MCF 10A (cell line): Measurements from ENCODE around the gene BLTP3A. TPM values are rescaled to one million over a fixed set of nuclear protein-coding genes. Genes with fewer than 3 reads are reported as not detected.

Source experiments
- BruUV-seq: library from RNA; stranded (reverse); fragments of 400-500 nt; replicated peaks from 2 replicates; lab custom pipeline; 2021; lab: Mats Ljungman, UMichigan
- CTCF ChIA-PET: fragments of 300-600 bp; sonication (Branson Sonifier 250); formaldehyde crosslinking; extraction: SDS; loops from one replicate; lab custom pipeline; 2021; ENCODE audit warnings: antibody characterized with exemption, inconsistent platforms; lab: Yijun Ruan, JAX
- POLR2A ChIA-PET: fragments of 300-600, 350-650 bp; sonication (Branson Sonifier 250); formaldehyde crosslinking; extraction: SDS; loops from one replicate; lab custom pipeline; 2020; ENCODE audit warnings: antibody characterized with exemption, inconsistent platforms; lab: Yijun Ruan, JAX
- DNase-seq: peaks from one replicate; pipeline ENCODE4 v3.0.0-alpha.2; 2018; ENCODE audit not compliant: unreplicated experiment
- H3K27ac Mint-ChIP-seq: one replicate; pipeline ENCODE4 v1.8.0; 2022; ENCODE audit warnings: mild to moderate bottlenecking, low read depth, mixed read lengths; ENCODE audit not compliant: unreplicated experiment
- H3K27me3 Mint-ChIP-seq: one replicate; pipeline ENCODE4 v1.8.0; 2022; ENCODE audit warnings: mixed read lengths; ENCODE audit not compliant: insufficient read depth, unreplicated experiment
- H3K36me3 Mint-ChIP-seq: one replicate; pipeline ENCODE4 v1.8.0; 2022; ENCODE audit warnings: mild to moderate bottlenecking, moderate library complexity, mixed read lengths; ENCODE audit not compliant: insufficient read depth, unreplicated experiment
- H3K4me1 Mint-ChIP-seq: one replicate; pipeline ENCODE4 v1.8.0; 2022; ENCODE audit warnings: mixed read lengths; ENCODE audit not compliant: insufficient read depth, unreplicated experiment
- H3K4me3 Mint-ChIP-seq: one replicate; pipeline ENCODE4 v1.8.0; 2022; ENCODE audit warnings: mild to moderate bottlenecking, moderate library complexity, mixed read lengths; ENCODE audit not compliant: unreplicated experiment
- H3K9me3 Mint-ChIP-seq: one replicate; pipeline ENCODE4 v1.8.0; 2022; ENCODE audit warnings: mixed read lengths; ENCODE audit not compliant: unreplicated experiment
- CTCF ChIP-seq: fragments of 200-600 bp; IDR thresholded peaks from one replicate; pipeline ENCODE4 v1.8.0; 2022; ENCODE audit warnings: antibody characterized with exemption, mild to moderate bottlenecking; ENCODE audit not compliant: unreplicated experiment
- intact Hi-C: fragments of 100-400 bp; cut with micrococcal nuclease; formaldehyde crosslinking; loops from 2 replicates; pipeline ENCODE4 v1.14.1; 2022
- total RNA-seq: library from RNA; stranded (reverse); gene quantifications from 2 replicates; pipeline ENCODE4 v1.2.3, GENCODE V29; 2022

Gene BLTP3A
- total RNA-seq, 1 experiment from 2014 or later: 25.4 TPM

- H3K36me3 Mint-ChIP-seq: no peaks in the 10 kb centered on the region
- DNase-seq: peak; percentile 18
- ChIA-PET POLR2A (interaction anchor here (0.6 to 1.9 kb wide), 7 partner anchors 11 to 166 kb away, joined by 3 to 9 read pairs (median 5); partner anchors contain the start of genes ANKS1A, BLTP3A and SNRPC), CTCF (interaction anchor here (0.6 to 0.9 kb wide), 2 partner anchors 55 to 549 kb away, joined by 3 read pairs; no protein-coding TSS in a partner anchor)
- no peak overlapping the region for H3K27ac Mint-ChIP-seq
- no peak overlapping the region for H3K4me3 Mint-ChIP-seq
- TF ChIP-seq CTCF: no peak
- BruUV-seq: no TSS peak
- no peaks in the 10 kb centered on the region for H3K27me3 Mint-ChIP-seq
- H3K9me3 Mint-ChIP-seq: no peaks in the 10 kb centered on the region
- intact Hi-C loops: no loop called here
- H3K4me1 Mint-ChIP-seq: peaks cover 10% of the 10 kb centered on the region
These were observed 46.4 kb upstream of the BLTP3A start for GRCh38 chr6:34745277-34746103.

- Mint-ChIP-seq H3K4me1 (peaks cover 8% of the 10 kb centered on the region), H3K27me3 (no peaks in the 10 kb centered on the region), H3K36me3 (no peaks in the 10 kb centered on the region), H3K9me3 (no peaks in the 10 kb centered on the region), H3K27ac (no peak overlapping the region), H3K4me3 (no peak overlapping the region)
- no peak for TF ChIP-seq CTCF
- no peak for DNase-seq
- ChIA-PET CTCF (interaction anchor here (0.7 kb wide), 1 partner anchor 11 kb away, joined by 3 read pairs; the partner anchor contains the start of gene SNRPC), POLR2A (interaction anchor here (0.5 to 1.9 kb wide), 6 partner anchors 10 to 143 kb away, joined by 3 to 9 read pairs (median 4); partner anchors contain the start of genes ANKS1A, BLTP3A and SNRPC)
- no TSS peak for BruUV-seq
- intact Hi-C loops: no loop called here
These were observed 45.6 kb upstream of the BLTP3A start for GRCh38 chr6:34746104-34746846.

GRCh38 chr6:34748757-34749156 is 43.1 kb upstream of the BLTP3A start:
- H3K9me3 Mint-ChIP-seq: no peaks in the 10 kb centered on the region
- CTCF ChIA-PET: interaction anchor here (0.7 kb wide), 1 partner anchor 52 kb away, joined by 3 read pairs; the partner anchor contains the start of gene ILRUN
- H3K36me3 Mint-ChIP-seq: no peaks in the 10 kb centered on the region
- no peaks in the 10 kb centered on the region for H3K27me3 Mint-ChIP-seq
- no peak overlapping the region for H3K27ac Mint-ChIP-seq
- intact Hi-C loops: no loop called here
- no peak overlapping the region for H3K4me3 Mint-ChIP-seq
- BruUV-seq: no TSS peak
- POLR2A ChIA-PET: interaction anchor here (0.6 kb wide), 1 partner anchor 69 kb away, joined by 3 read pairs; no protein-coding TSS in a partner anchor
- H3K4me1 Mint-ChIP-seq: peaks cover 8% of the 10 kb centered on the region
- TF ChIP-seq CTCF: no peak
- DNase-seq: no peak
